Motor neuron (in vitro differentiated cells): ENCODE data around the gene KLKB1. TPM values are rescaled to one million over a fixed set of nuclear protein-coding genes. Genes with fewer than 3 reads are reported as not detected.

Source experiments
- ATAC-seq, 8 experiments: fragments of 200-7000 bp; cut with Tn5 transposase; replicated peaks in 6 of 8; 2 replicates each; pipeline ENCODE4 v1.8.0; 2021; ENCODE audit warnings: mild to moderate bottlenecking in 8 of 8, moderate library complexity in 8 of 8
- H3K27ac ChIP-seq, 2 donors: fragments of 250-450 bp; sonication (Bioruptor Pico); 2 replicates each; pipeline ENCODE4 v1.9.0; 2021; ENCODE audit warnings: antibody characterized with exemption in 2 of 2, mild to moderate bottlenecking in 2 of 2, moderate library complexity in 1 of 2
- H3K4me1 ChIP-seq, 2 donors: fragments of 250-450 bp; sonication (Bioruptor Pico); replicated peaks in 1 of 2; 2 replicates each; pipeline ENCODE4 v1.6.1; 2021; ENCODE audit warnings: antibody characterized with exemption in 2 of 2, mild to moderate bottlenecking in 2 of 2, moderate library complexity in 1 of 2
- H3K4me3 ChIP-seq, 5 donors: fragments of 250-450 bp; sonication (Bioruptor Pico); 2 replicates each; pipeline ENCODE4 v1.9.0; 2021; ENCODE audit warnings: antibody characterized with exemption in 5 of 5, mild to moderate bottlenecking in 5 of 5, moderate library complexity in 4 of 5
- WGBS, 10 experiments: fragments of 450-650 bp; shearing (Covaris generic); methylation state at CpG; one replicate each; pipeline ENCODE4 v1.0.0; 2022; 5-methylcytosine and 5-hydroxymethylcytosine counted together
- in situ Hi-C, 9 experiments: fragments of 400-800 bp; cut with MboI; loops; one replicate each; pipeline ENCODE4 v1.15.0; 2021; ENCODE audit warnings: low sequenced_read_pairs in 9 of 9, low pct_unique_long_range_greater_than_20kb in 2 of 9; ENCODE audit not compliant: unreplicated experiment in 9 of 9
- total RNA-seq, 8 experiments: library from RNA; unstranded; fragments of 300-600 nt; gene quantifications; 2 replicates each; pipeline versions ENCODE4 v1.2.3 to v1.2.4, GENCODE V29; 2022

The KLKB1 gene
- total RNA-seq, 8 experiments from 2014 or later = 0.07 to 0.90 (median 0.24) TPM; not detected in 1

GRCh38 chr4:186286581-186286980, 59.3 kb downstream of the KLKB1 start:
- in situ Hi-C loops = loop anchor here in 3 of 9 experiments (25.0 kb wide), 1 partner anchor 301 kb away; no protein-coding TSS in a partner anchor
- Histone ChIP-seq H3K27ac (no peak overlapping the region), H3K4me1 (no peaks in the 10 kb centered on the region), H3K4me3 (no peak overlapping the region)
- ATAC-seq = no peak
- WGBS, 10 experiments = 0 to 100% (median 80%) methylated on average over 1 to 3 of the region's 3 CpGs; no CpG with 5 or more reads in 1 of the 10 experiments

- Histone ChIP-seq H3K27ac (no peak overlapping the region), H3K4me1 (no peaks in the 10 kb centered on the region), H3K4me3 (no peak overlapping the region)
- in situ Hi-C loops = loop anchor here in 5 of 9 experiments (10.0 to 25.0 kb wide), 2 partner anchors 293 to 296 kb away; no protein-coding TSS in a partner anchor
- no peak for ATAC-seq
- 10 to 100% (median 86%) methylated on average over 2 to 9 of the region's 10 CpGs; no CpG with 5 or more reads in 1 of the 10 experiments for WGBS, 10 experiments
Measured at GRCh38 chr4:186291256-186291890, 64.1 kb downstream of the KLKB1 start.

GRCh38 chr4:186294160-186294559, 66.9 kb downstream of the KLKB1 start:
- WGBS, 10 experiments = 8 to 100% (median 86%) methylated on average over 2 to 9 of the region's 9 CpGs; no CpG with 5 or more reads in 2 of the 10 experiments
- no peak overlapping the region for H3K4me3 ChIP-seq
- no peak for ATAC-seq
- no peaks in the 10 kb centered on the region for H3K4me1 ChIP-seq
- in situ Hi-C loops = loop anchor here in 5 of 9 experiments (10.0 to 25.0 kb wide), 2 partner anchors 291 to 293 kb away; no protein-coding TSS in a partner anchor
- H3K27ac ChIP-seq = no peak overlapping the region

GRCh38 chr4:186296481-186296880, 69.2 kb downstream of the KLKB1 start:
- in situ Hi-C loops = loop anchor here in 5 of 9 experiments (10.0 to 25.0 kb wide), 2 partner anchors 288 to 291 kb away; no protein-coding TSS in a partner anchor
- Histone ChIP-seq H3K4me1 (no peaks in the 10 kb centered on the region), H3K4me3 (no peak overlapping the region), H3K27ac (no peak overlapping the region)
- no peak for ATAC-seq
- WGBS, 10 experiments = 30 to 89% (median 57%) methylated on average over 1 to 4 of the region's 4 CpGs; no CpG with 5 or more reads in 4 of the 10 experiments

- WGBS, 10 experiments = 0 to 71% (median 26%) methylated on average over 1 to 13 of the region's 21 CpGs
- Histone ChIP-seq H3K27ac (no peak overlapping the region), H3K4me1 (no peaks in the 10 kb centered on the region), H3K4me3 (no peak overlapping the region)
- peak in 4 of 8 experiments; percentile 35 to 83 (median 52) for ATAC-seq
- in situ Hi-C loops = loop anchor here in 5 of 9 experiments (10.0 to 25.0 kb wide), 2 partner anchors 288 to 290 kb away; no protein-coding TSS in a partner anchor
Measured at GRCh38 chr4:186297013-186297645, 69.8 kb downstream of the KLKB1 start.

GRCh38 chr4:186298031-186298647, 70.8 kb downstream of the KLKB1 start:
- WGBS, 10 experiments = 20 to 100% (median 40%) methylated on average over 1 to 13 of the region's 39 CpGs; no CpG with 5 or more reads in 1 of the 10 experiments
- H3K4me1 ChIP-seq = no peaks in the 10 kb centered on the region
- H3K4me3 ChIP-seq = no peak overlapping the region
- H3K27ac ChIP-seq = no peak overlapping the region
- in situ Hi-C loops = loop anchor here in 5 of 9 experiments (10.0 to 25.0 kb wide), 2 partner anchors 287 to 289 kb away; no protein-coding TSS in a partner anchor
- peak in 1 of 8 experiments; percentile 23 for ATAC-seq

- in situ Hi-C loops = loop anchor here in 5 of 9 experiments (10.0 to 25.0 kb wide), 2 partner anchors 286 to 288 kb away; no protein-coding TSS in a partner anchor
- Histone ChIP-seq H3K4me3 (no peak overlapping the region), H3K4me1 (no peaks in the 10 kb centered on the region), H3K27ac (no peak overlapping the region)
- ATAC-seq = no peak
- WGBS, 10 experiments = 11 to 95% (median 78%) methylated on average over 1 to 5 of the region's 5 CpGs; no CpG with 5 or more reads in 1 of the 10 experiments
Measured at GRCh38 chr4:186299291-186299690, 72.0 kb downstream of the KLKB1 start.

GRCh38 chr4:186300659-186301390, 73.5 kb downstream of the KLKB1 start:
- Histone ChIP-seq H3K4me1 (peaks cover 0 to 3% of the 10 kb centered on the region in 2 donors), H3K4me3 (no peak overlapping the region), H3K27ac (no peak overlapping the region)
- WGBS, 10 experiments = 36 to 100% (median 84%) methylated on average over 1 to 6 of the region's 6 CpGs
- no peak for ATAC-seq
- in situ Hi-C loops = loop anchor here in 1 of 9 experiments (25.0 kb wide), 1 partner anchor 286 kb away; no protein-coding TSS in a partner anchor

GRCh38 chr4:186304216-186304615, 76.9 kb downstream of the KLKB1 start:
- 8 to 100% (median 96%) methylated on average over 1 to 5 of the region's 5 CpGs; no CpG with 5 or more reads in 2 of the 10 experiments for WGBS, 10 experiments
- peaks cover 0 to 3% of the 10 kb centered on the region in 2 donors for H3K4me1 ChIP-seq
- no peak overlapping the region for H3K27ac ChIP-seq
- in situ Hi-C loops = loop anchor here in 1 of 9 experiments (25.0 kb wide), 1 partner anchor 283 kb away; no protein-coding TSS in a partner anchor
- no peak for ATAC-seq
- no peak overlapping the region for H3K4me3 ChIP-seq

GRCh38 chr4:186304866-186305505, 77.7 kb downstream of the KLKB1 start:
- Histone ChIP-seq H3K4me1 (peaks cover 0 to 3% of the 10 kb centered on the region in 2 donors), H3K27ac (no peak overlapping the region), H3K4me3 (no peak overlapping the region)
- peak in 1 of 8 experiments; percentile 55 for ATAC-seq
- 3 to 94% (median 75%) methylated on average over 4 to 9 of the region's 13 CpGs; no CpG with 5 or more reads in 1 of the 10 experiments for WGBS, 10 experiments
- in situ Hi-C loops = loop anchor here in 1 of 9 experiments (25.0 kb wide), 1 partner anchor 282 kb away; no protein-coding TSS in a partner anchor

GRCh38 chr4:186307497-186307896, 80.2 kb downstream of the KLKB1 start:
- no peak overlapping the region for H3K4me3 ChIP-seq
- ATAC-seq = no peak
- in situ Hi-C loops = loop anchor here in 1 of 9 experiments (25.0 kb wide), 1 partner anchor 280 kb away; no protein-coding TSS in a partner anchor
- H3K27ac ChIP-seq = no peak overlapping the region
- 0 to 100% (median 80%) methylated on average over 1 to 3 of the region's 4 CpGs; no CpG with 5 or more reads in 1 of the 10 experiments for WGBS, 10 experiments
- peaks cover 0 to 3% of the 10 kb centered on the region in 2 donors for H3K4me1 ChIP-seq
